HG03159 (cell line): ENCODE data around the gene KCNMB2.
A peak's percentile ranks its signal among the peaks of the same experiment; 100 is the strongest.

ENCODE experiments used
- ATAC-seq: cut with Tn5 transposase; IDR thresholded peaks from one replicate; pipeline ENCODE4 v1.9.1; 2021; ENCODE audit warnings: mild to moderate bottlenecking, moderate library complexity; ENCODE audit not compliant: unreplicated experiment

Gene KCNMB2

DNA sequence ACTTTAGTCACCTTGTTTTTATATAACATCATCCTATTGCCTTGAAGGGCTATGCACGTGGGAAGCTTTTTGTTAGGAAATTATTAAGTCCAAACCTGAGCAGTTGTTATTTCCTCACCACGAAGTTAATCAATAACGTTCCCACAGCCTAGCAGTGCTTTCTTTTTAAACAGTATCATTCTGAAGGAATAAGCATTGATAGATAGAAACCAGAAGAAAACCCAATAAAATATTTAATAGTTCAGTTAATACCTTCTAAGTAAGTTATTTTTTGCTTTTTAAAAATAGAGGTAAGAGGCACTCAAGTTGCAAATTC is 149.3 kb downstream of the KCNMB2 start:
- ATAC-seq = no peak

DNA sequence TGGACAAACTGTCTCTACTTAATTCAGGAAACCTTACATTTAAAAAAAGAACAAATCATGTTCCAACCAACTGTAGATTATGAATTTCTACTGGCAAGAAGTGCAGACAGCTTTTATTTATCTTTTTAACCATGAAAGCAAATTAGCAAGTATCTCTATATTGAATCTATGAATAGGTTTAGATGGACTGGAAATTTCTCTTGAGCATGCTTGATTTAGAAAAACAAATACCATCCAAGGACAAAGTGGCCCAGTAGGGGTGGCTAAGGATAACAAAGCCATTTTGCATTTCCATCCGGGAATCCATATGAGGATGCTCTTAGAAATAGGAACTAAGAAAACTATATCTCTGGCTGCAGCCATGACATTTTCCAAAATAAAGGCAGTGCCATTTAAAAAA is 150.6 kb downstream of the KCNMB2 start:
- ATAC-seq = no peak

DNA sequence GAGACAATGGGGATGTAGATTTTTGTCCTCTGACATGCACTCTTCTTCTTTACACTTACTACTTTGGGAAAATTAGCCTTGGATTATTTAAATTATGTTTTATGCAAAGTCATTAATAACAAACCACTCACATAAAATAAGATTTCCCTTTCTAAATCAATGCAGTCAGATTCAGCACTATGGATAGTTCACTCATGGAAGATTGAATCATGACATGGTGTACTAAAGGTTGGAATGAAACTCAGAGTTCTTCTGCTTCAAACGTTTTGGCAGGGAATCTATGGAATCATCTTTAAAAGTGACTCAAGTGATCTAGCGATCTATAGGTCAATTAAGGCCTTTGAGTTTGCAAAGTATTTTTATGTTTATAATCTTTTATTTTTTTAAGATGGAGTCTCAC is 154.3 kb downstream of the KCNMB2 start:
- ATAC-seq = no peak

GRCh38 chr3:178699364-178699763 is 163.1 kb downstream of the KCNMB2 start:
- ATAC-seq = no peak

DNA sequence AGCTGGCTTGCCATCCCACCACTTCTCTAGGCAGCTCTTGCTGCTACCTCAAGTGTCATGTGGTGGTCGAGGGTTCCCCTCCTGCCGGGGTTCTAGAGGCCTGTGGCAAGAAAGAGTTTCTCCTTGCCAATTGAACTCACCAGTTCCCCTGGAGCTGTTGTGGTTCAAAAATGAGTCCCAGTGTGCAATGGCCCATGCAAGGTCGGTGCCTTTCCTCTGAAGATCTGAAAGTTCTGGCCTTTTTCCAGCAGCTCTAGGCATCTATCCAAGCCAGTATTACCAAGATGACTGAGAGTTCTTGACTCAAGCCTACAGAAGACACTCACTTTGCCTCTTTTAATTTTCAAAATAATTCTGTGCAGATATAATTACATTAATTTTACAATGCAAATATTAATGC is 163.6 kb downstream of the KCNMB2 start:
- ATAC-seq = no peak

- ATAC-seq = no peak
These were observed 167.2 kb downstream of the KCNMB2 start for GRCh38 chr3:178703268-178703975.

DNA sequence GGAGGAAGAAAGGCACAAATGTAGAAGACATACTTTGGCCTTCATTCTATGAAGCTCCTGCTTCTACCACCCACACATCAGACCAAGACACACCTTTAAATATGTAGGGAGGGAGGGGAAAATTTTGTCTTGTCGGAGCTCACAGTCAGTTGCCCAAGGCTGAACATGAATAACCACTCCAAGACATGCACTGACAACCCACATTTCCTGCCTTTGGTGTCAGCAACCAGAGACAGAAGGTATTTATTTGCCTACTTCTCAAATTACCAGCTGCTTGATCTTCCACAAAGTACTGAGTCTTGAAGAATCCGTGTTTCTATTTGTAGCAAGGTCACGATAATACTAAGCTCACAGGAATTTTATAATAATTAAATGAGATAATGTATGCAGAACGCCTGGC is 169.7 kb downstream of the KCNMB2 start:
- no peak for ATAC-seq

DNA sequence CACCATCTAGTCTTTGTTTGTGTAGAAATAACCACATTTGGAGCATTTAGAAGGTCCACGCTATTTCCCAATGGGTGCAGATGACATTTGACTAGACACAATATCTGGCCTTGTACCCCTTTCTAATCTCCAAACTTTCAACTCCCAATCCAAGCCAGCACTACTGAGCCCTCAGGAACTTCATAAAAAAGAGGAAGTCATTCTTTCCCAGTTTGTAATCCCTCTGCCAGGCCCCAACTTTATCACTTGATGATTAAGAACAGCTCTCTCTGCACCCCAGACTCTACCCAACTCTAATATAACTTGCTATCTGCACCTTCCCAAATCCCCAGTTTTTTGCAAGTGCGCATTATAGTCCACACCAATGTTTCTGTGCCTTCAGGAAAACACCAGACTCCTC is 170.2 kb downstream of the KCNMB2 start:
- ATAC-seq = no peak

DNA sequence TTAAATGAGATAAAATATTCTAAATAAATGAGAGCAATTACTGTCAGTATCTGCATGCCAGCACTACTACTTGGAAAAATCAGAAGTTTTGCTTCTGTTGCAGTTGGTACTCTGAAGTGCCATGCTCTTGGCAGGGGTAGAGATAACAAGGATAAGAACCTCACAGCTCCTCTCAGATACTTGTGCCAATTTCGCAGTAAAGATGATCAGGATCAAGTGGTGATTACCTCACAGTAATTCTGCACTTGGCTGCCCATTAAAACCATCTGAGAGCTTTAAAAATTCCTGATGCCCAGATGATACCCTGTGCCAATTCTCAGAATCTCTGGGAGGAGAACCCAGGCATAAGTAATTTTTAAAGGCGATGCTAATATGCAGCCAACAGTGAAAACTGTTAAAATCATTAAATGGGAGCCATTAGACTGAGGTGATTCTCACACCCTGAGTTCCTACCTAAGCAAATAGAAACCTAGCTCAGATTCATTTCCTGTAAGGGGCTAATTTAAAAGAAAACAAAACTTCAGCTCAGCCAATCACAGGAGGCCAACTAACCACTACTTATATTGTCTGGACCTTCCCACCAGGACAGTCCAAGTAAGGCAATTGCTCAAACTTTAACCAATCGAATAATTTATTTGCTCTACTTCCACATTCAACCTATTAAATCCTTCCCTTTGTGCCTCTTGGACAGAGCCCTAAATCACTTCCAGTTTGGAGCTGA is 171.2 kb downstream of the KCNMB2 start:
- ATAC-seq = peak; percentile 54

DNA sequence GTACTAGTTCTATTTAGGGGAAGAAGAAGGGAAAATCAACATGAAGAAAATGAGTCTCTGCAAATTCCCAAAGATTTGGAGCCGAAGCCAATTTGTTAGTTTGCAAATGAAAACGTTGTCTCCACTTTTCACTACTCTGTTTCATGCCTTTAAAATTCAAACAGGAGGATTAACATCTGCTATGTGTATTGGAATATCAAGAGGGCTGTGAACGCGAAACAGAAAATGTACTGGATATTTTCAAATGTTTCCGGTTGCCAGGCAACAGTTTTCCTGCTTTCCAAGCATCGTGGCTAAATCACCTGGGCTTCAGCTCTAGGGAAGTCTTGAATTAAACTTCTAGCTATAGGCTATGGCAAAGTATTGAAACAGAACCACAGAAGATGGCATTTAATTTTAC is 172.8 kb downstream of the KCNMB2 start:
- ATAC-seq = no peak

DNA sequence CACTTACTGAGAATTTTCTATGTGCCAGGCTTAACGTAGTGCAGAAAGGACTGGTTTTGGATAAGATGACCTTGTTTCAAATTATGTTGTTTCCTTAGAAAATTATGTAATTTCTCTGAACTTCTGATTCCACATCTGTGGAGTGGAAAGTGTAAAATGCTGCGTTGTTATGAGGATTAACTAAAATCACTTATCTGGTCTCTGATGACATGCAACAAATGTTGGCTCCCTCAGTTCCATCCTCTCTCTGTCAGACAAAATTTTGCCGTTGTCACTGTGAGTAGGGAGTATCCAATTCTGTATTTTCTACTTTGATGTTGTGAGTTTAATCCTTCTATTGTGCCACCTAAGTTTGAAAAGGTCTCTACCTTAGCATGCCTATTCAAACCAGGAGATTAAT is 175.5 kb downstream of the KCNMB2 start:
- ATAC-seq = no peak

DNA sequence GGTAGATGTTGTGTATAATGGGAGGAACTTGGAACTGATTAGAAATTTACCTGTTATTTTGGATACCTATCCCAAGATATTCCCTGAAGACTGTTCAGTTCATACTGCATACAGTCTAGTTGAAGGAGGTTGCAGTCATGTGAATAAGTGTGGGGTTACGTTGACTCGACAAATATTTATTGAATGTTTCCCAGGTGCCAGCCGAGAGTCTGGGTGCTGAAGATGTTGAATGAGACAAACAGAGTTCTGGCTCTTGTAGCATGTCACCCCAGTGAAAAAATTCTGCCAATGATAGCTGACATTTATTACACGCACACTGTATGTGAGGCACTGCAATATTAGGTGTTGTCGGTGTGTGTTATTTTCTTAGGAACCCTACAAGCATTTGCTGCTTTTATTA is 176.0 kb downstream of the KCNMB2 start:
- no peak for ATAC-seq

DNA sequence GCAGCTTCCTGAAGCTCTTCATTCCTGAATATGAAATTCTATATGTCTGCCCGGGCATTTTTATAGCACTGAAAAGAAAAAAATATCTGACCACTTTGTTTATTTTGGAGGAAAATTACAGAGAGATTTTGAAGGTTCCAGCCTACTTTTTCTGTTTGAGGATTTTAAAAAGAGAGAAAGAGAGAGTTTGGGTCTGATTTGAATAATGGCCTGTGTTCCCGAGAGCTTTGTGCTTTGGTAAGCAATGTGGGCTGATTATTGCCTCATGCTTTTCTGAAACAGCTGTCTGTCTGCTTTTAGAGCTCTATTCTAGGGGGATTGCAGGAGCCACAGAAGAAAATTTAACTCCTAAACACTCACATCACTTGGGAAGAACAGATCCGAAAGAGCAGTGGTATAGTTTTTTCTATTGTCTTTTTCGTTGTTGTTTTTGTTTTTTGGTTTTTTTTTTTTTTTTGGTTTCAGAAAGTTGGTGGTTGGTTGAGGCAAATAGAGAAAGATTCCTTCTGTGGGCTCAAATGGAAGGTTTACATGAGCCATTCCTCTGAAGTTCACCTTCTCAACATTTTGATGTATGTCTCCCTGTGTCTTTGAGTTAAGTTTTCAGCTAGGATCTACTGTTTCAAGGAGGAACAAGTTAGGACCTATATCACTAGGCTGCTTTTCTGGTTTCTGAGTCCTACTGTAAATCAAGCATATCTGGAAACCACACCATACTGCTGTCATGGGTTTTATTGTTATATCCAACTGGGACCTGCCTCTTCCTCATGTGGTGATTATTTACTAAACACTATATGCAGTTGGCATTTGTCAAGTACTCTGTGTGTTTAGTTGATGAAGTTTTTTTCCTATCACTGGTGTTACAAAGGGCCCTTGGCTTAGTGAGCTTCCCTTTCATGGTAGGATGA is 178.9 kb downstream of the KCNMB2 start:
- ATAC-seq = no peak

DNA sequence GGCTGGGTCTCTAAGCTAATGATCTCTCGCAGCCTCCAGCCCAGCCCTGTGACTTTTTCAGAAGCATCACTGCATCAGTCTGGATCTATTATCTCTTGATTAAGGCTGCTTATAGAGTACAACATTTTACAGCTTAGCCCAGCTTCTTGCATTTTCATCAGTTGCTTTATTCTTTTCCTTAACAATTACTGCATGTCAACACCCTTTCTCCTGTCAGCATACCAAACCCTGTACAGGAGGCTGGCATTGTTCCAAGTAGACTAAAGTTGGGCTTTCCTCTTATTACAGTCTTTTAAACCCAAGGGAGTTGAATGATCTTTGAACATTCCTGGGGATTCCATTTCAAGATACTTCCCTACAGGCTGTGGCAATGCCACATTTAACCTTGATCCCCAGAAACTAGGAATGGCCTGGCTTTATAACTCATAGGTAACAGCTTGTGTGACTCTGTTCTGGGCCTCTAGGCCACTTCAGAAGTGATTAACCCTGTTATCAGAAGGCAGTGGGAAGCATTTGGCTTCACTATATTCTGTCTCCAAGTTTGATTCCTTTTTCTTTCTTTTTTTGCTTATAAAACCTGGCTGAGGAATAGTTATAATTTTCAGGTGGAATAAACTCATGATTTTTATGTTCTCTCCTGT is 182.9 kb downstream of the KCNMB2 start:
- no peak for ATAC-seq

DNA sequence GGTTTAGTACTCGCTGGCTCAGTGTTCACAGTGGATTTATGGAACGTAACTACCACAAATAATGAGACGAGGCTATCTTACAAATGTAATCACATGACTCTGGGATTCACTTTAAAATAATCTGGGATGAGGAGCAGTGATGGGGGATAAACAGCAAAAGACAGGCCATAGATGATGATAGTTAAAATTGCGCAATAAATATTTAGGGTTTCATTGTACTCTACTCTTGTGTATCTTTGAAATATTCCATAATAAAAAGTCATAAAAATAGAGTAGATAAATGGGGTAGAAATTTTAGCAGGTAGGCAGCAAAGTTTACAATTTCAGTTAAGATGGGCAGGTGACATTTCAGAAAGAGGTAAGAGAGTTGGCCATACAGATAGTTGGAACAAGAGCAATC is 196.6 kb downstream of the KCNMB2 start:
- ATAC-seq = no peak

DNA sequence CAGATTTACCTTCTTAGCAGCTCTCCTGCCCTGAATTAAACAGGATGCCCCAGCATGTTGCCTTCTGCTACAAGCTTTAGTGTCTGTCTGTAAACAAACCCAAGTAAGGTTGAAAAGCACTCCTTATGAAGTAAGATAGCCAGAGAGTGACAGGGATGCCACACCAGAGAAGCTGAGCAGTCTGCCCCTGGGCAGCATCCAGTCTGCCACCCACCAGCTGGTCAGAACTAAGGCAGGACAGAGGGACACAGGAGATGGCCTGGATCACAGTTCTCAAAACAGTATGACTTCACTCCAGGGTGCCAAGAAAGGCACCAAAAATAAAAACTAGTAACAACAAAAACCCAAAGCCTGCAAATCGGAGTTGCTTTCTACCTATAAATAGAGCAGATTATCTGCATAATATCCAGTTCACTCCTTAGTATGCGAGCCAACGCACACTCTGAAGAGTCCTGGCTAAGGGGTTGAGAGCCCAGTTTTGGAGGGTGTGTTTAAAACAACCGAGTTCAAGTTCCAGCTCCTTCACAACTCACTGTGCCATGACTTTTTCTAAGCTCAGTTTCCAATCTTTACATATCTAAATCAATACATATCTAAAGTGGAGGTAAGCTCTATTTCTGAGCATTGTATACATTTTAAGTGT is 198.9 kb downstream of the KCNMB2 start:
- no peak for ATAC-seq

DNA sequence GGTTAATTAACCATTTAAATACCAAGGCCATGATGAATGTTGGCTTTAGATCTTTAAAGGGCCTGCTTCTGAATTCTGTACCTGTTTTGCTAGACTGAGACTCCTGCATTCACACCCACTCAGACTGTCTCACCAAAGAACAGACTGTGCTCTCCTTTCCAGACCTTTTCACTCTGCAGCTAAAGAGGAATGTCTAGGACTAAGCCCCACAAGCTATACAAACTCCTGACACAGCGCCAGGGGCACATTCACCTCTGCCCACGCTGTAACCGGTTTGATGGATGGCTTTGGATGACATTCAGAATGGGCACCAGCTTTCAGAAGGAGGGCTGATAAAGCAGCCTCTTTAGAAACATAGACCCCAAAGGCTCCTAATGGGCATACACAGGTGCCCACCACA is 200.1 kb downstream of the KCNMB2 start:
- no peak for ATAC-seq

DNA sequence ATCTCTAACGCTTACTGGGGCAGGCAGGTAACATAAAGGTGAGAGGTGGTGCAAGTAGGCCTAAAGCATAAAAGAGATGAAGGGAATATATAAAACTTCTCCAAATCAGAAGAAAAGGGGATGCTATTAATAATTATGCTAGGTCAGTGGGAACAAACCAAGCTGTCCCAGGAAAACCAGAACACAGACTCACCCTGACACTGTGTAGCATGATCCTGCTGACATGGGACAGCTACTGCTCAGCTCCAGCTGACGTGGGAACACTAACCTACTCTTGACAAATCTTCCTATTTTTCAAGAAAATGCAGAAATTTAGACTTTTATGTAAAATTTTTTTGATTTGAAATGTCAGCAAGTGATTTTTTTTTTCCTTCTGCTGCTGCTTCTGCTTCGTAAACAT is 203.5 kb downstream of the KCNMB2 start:
- ATAC-seq = no peak

- ATAC-seq = no peak
These were observed 204.8 kb downstream of the KCNMB2 start for GRCh38 chr3:178741020-178741419.

DNA sequence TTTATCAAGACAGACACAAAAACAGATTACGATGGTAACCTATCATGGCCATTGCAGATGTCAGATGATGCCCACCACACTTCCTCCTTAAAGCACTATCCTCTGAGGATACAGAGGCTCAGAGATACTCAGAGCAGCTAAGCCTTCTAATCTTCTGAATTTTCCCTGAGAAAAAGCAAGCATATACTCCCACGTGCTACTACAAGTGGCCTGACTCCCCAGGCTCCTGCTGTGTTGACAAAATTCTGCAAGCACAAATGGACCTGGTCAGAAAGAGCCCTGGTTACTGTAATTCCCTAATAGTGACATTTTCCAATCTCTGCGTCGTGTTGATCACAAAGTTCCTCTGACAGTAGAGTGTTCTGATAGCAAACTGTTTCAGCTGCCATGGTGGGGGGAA is 207.1 kb downstream of the KCNMB2 start:
- no peak for ATAC-seq
